HG02970 (cell line): ENCODE data around the gene TPSG1.
"Not testable (repeated sequence)": the region's sequence is repeated elsewhere in the genome, so short reads cannot be mapped to it uniquely, and the experiment has no call there.

ENCODE experiments used
- ATAC-seq: cut with Tn5 transposase; IDR thresholded peaks from one replicate; pipeline ENCODE4 v1.9.1; 2021; ENCODE audit warnings: mild to moderate bottlenecking, moderate library complexity, moderate number of reproducible peaks; ENCODE audit not compliant: unreplicated experiment, low FRiP score

TPSG1 gene

GRCh38 chr16:1225051-1225451 is at the start of gene TPSG1:
Gene TPSG1 (minus strand): TSS chr16:1225268. CDS start chr16:1225252, 16 bp downstream.
- ATAC-seq: no peak

DNA sequence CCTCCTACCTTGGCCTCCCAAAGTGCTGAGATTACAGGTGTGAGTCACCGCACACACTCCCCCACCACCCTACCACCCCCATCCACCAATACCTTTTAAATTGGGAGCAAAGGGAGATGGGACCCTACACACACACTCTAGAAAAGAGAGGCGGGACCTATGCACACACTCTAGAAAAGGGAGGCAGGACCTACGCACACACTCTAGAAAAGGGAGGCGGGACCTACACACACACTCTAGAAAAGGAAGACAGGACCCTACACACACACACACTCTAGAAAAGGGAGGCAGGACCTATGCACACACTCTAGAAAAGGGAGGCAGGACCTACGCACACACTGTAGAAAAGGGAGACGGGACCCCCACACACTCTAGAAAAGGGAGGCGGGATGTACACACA is 49.7 kb upstream of the TPSG1 start:
- no peak for ATAC-seq

DNA sequence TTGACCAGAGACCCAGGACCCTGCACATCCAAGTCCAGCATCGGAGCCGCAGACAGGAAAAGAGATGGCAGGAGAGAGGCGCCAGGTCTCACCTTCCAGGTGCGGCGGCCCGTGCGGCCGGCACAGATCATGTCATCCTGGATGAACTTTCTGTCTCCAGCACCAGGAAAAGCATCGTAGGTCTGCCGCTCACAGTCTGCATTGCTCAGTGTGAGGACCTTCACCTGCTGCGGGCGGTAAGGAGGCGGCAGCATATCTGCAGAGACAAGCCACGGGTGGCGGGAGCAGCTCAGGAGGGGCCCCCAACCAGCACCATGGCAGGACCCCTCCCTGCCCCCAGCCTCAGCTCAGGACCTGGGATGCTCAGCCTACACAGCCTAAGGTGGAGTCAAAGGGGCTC is 48.7 kb upstream of the TPSG1 start:
- ATAC-seq: no peak

DNA sequence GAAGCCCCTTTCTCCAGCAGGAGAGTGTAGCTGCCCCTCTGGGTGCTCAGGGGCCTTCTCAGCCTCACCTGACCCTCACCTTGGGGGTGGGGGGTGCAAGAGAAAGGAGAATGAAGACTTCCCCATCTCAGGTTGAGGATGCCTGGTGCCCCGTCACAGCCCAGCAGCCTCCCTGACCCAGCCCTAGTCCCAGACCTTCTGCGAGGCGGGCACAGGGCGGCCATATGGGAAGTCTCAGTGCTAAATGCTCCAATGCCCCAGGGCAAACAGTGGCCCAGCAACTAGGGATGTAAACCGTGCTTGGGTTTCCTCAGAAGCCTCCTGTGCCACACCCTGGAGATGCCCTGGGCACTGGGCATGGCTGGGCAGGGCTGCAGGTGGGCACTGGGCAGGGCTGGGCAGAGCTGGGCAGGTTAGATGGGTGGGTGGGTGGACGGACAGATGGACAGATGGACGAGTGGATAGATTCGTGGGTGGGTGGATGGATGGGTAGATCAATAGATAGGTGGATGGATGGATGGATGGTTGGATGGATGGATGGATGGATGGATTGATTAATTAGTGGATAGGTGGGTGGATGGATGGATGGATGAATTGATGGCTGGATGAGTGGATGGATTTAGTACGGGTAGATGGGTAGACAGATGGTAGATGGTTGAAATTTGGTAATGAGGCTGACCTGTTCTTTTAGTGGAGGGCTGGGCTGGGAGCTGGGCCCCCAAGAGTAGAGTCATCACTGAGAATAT is 47.6 kb upstream of the TPSG1 start:
- no peak for ATAC-seq

DNA sequence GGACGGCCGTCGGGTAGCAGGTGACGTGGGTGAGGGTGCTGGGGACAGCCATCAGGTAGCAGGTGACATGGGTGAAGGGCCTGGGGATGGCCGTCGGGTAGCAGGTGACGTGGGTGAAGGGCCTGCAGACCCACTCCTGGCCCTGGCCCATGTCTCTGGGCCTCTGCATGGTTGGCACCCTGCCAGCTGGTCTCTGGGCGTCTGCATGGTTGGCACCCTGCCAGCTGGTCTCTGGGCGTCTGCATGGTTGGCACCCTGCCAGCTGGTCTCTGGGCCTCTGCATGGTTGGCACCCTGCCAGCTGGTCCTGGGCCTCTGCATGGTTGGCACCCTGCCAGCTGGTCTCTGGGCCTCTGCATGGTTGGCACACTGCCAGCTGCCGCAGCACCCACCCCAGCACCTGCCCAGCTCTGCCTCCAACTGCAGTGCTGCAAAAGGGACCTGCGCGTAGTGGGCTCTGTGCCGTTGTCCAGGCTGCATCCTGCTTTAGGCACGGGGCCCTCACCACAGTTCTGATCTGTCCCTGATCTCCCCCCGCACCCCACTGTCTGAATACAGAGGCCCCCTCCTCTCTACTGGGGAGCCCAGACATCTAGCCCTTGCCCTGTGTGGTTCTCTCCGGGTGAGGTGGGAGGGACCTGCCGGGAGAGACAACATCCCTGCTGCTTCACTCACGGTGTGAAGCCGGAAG is 46.8 kb upstream of the TPSG1 start:
- not testable (repeated sequence) for ATAC-seq

- no peak for ATAC-seq
Measured at GRCh38 chr16:1271380-1271723, 46.3 kb upstream of the TPSG1 start.

DNA sequence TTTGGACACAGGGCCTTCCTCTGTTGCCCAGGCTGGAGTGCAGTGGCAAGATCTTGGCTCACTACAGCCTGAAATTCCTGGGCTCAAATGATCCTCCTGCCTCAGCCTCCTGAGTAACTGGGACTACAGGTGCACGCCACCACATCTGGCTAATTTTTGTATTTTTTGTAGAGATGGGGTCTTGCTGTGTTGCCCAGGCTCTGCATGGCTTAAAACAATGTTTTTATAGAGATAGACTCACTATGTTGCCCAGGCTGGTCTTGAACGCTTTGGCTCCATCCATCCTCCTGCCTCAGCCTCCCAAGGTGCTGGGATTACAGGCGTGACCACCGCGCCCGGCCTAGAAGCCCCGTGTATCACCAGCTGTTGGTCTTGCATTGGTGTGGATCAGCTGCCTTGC is 44.4 kb upstream of the TPSG1 start:
- ATAC-seq: not testable (repeated sequence)

GRCh38 chr16:1265826-1266225 is 40.8 kb upstream of the TPSG1 start:
- no peak for ATAC-seq

DNA sequence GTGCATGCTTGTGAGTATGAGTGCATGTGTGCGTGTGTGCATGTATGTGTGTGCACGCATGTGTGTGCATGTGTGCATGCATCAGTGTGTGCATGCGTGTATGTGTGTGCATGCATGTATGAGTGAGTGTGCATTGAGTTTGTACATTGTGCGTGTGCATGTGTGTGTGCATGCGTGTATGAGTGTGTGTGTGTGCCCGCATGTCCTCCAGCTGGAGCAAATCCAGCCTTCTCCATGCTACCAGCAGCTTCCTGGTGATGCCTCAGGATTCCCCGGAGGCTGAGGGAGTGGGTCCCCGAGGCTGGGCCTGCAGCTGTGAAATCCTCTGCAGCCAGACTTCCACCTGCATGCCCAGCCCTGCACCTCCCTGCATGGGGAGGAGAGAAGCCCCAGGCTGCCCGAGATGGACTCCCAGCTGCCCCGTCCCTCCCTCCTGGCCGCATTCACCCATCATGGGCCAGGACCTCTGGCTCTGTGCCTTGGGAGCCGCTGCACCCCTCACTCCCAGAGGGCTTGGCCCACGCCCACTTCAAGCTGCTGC is 40.1 kb upstream of the TPSG1 start:
- no peak for ATAC-seq

DNA sequence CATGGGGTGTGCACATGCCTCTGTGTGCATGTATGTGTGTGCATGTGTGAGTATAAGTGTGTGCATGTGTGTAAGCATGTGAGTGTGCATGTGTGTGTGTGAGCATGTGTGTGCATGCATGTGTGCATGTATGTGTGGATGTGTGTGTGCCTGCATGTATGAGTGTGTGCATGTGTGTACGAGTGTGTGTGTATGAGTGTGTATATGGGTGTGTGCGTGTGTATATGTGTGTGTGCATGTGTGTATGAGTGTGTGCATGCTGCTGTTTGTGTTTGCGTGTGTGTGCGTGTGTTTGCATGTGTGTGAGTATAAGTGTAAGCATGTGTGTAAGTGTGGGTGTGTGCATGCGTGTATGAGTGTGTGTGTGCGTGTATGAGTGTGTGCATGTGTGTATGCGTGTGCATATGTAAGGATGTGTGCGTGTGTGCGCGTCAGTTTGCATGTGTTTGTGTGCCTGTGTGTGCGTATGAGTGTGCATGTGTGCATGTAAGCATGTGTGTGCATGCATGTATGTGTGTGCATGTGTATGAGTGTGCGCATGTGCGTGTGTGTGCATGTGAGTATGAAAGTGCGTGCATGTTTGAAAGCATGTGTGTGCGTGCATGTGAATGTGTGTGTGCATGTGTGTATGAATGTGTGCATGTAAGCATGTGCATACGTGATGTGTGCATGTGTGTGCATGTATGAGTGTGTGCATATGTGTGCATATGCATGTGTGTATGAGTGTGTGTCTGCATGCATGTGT is 39.4 kb upstream of the TPSG1 start:
- no peak for ATAC-seq

GRCh38 chr16:1263591-1264344 is 38.7 kb upstream of the TPSG1 start:
- no peak for ATAC-seq

DNA sequence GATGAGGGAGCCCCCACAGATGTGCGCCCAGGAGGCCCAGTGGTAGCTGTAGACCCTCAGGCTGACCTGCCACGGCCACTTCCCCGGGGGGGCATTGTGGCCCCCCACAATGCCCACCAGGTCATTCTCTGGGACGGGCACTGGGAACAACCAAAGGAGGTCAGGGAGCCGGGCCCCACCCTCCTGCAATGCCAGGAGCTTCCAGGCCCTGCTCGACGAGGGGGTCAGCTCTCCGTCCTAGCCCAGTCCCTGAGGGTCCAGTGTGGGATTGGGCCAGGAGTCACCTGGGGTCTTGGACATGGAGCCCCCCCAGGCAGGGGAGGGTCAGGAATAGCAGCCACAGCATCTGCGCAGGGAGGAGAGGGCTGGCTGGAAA is 37.8 kb upstream of the TPSG1 start:
- no peak for ATAC-seq

DNA sequence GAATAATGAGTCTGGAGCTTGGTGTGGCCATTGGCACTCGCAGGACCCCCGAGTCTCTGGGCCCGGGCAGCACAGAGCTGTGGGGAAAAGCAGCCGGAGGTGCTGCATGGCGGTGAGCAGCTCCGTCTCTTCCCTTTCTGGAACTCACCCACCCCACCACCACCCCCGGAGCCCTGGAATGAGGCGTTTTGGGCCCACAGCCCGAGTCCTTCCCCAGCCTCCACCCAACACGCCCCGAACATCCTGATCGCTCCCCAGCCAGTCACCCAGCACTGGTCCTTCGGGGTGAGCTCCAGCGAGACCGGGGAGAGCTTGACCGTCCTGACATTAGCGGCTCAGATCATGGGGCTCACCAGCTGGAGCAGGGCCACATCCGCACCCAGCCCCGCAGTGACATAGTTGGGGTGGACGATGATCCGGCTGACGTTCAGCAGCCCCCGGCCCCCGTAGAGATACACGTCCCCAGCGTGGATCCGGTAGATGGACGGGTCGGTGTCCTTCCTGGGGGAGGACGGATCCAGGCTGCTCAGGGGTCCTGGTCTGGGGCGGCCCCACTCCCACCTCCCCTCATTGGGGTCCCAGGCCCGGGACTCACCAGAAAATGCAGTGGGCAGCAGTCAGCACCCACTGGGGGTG is 37.3 kb upstream of the TPSG1 start:
- no peak for ATAC-seq

DNA sequence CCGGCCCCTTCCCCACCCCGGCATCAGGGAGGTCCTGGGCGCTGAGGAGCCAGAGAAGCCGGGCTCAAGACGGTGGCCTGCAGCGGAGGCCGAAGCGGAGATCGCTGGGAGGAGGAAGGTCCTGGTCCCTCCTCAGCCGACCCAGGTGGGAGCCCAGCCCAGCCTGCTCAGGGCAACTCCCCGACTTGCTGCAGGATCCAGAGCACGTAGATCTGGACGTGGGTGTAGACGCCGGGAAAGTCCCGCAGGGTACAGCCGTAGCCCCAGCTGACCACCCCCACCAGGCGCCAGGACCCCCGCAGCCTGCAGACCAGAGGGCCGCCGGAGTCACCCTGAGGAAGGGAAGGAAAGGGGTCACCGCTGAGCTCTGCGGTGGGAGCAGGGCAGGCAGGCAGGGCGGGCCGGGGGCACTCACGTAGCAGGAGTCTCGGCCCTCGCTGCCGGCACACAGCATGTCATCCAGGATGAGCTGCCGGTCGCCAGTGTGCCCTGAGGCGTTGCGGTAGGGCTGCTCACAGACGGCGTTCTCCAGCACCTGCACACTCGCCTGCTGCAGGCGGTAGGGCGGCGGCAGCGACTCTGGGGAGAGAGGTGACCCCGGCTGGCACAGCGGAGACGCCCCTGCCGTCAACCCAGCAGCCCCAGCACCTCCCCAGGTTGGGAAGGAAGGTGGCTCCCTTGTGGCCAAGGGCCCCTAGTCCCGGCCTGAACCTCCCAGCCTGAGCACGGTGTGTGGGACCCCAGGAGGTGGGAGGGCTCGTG is 36.2 kb upstream of the TPSG1 start:
- ATAC-seq: no peak

DNA sequence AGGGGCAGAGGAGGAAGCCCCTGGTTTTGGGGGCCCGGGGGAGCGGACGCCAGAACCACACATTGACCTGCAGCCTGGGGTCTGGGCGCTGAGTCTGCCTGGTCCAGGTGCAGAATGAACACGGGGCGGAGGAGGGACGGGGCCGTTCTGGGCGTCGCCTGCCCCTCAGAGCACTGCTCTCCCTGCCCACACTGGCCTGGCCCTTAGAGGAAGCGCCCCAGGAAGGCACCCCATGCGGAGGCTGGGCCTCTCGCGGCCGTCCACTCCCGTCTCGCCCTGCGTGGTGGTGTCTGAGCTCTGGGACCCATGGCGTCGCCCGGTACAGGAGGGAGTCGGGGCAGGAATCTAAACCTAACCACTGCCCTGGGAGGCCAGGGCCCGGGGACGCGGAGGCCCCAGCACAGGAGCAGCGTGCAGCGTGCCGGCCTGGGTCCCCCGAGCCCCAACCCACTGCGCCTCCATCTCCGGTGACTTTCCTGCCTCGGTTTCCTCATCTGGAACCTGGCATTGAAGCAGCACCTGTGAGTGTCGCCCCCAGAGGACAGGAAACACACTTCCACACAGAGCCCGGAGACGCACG is 35.1 kb upstream of the TPSG1 start:
- ATAC-seq: no peak

- ATAC-seq: no peak
Measured at GRCh38 chr16:1259760-1260068, 34.6 kb upstream of the TPSG1 start.

DNA sequence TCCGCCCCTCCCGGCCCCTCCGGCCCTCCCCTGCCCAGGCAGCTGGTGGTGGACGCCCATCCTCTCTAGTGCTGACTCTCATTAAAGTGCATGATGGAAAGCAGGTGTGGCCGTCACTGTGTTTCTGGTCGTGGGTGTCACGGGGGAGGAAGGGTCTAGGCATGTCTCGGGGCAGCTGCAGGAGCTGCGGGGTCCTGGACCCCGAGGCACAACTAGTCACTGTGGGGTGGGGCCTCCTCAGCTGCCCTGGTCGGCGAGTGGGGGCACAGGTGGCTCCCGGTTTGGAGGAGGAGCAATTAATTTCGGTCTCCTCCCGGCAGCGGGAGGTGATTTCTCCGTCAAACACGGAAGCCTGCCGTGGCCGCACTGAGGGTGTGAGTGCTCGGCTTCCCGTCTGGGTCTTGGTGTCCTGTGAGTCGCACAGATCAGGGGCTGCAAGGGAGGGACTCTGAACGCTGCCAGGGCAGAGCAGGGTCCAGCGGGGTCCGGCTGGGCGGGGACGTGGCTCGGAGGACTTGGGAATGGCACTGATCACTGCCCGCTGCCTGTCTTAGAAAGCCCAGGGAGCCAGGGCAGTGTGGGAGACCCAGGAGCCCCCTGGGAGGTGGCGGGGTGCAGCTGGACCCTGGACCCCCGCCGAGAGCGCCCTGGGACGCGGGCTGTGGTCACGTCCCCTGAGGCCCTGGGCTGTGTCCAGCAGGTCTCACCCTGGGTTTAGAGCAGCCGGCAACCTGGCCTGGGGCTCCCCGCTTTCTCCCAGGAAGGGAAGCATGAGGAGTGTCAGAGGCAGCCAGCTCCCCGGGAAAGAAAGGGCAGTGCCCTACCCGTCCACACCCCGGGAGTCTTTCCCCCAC is 34.1 kb upstream of the TPSG1 start:
- no peak for ATAC-seq

DNA sequence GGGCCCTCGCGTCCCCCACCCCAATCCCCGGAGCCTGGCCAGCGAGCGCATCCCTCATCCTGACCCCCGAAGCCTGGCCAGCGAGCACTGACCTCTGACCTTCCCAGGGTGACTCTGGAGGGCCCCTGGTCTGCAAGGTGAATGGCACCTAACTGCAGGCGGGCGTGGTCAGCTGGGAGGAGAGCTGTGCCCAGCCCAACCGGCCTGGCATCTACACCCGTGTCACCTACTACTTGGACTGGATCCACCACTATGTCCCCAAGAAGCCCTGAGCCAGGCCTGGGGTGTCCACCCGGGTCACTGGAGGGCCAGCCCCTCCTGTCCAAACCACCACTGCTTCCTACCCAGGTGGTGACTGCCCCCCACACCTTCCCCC is 33.1 kb upstream of the TPSG1 start:
- ATAC-seq: no peak
